ENCODE data around the gene ZNF213. TPM values are rescaled to one million over a fixed set of nuclear protein-coding genes. Genes with fewer than 3 reads are reported as not detected.

Gene ZNF213, protein sequence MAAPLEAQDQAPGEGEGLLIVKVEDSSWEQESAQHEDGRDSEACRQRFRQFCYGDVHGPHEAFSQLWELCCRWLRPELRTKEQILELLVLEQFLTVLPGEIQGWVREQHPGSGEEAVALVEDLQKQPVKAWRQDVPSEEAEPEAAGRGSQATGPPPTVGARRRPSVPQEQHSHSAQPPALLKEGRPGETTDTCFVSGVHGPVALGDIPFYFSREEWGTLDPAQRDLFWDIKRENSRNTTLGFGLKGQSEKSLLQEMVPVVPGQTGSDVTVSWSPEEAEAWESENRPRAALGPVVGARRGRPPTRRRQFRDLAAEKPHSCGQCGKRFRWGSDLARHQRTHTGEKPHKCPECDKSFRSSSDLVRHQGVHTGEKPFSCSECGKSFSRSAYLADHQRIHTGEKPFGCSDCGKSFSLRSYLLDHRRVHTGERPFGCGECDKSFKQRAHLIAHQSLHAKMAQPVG
- total RNA-seq = 5.6 and 5.7 TPM in 2 replicates

DNA sequence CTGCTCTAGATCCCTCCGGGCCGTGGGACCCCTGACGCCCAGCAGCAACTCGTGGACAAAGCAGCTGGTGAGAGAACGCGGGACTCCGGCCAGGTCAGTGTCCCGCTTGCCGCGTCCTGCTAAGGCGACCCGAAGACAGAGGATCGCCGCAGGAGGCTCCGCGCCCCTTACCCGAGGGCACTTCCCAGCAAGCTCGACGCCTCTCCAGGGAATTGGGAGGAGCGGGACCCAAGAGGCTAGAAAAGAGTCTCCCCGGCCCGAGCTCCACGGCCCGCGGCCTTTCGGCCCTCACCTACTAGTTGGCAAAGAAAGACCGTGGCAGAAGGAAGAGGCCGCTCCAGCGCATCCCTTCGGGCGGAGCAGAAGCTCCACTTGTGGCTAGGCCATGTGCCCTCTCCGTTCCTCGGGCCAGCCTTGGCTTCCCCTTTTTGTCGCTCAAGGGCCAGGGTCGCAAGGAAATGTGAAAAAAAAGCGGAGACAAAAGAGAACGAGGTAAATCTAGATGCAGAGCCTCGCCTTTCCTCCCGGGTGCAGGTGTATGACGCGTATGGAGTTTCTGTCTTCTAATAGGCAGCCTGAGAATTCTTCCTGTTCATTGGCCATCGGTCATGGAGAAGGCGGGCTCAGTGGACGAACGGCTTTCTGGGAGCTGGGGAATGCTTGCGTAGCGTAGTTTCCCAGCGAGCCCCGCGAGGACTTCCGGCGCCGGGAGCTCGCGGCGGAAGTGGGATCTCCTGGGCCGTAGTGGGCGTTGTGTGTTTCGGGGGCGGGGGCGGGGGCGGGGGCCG, at the start of gene ZNF213:
TSS of gene ZNF213 (plus strand) at position 692 of the 788 bp plus-strand sequence. CDS start 2,252 bp downstream, outside the sequence.
- Mint-ChIP-seq H3K4me3 (peak within 1 kb of the TSS; percentile 97), H3K27me3 (no peaks in the 10 kb centered on the region), H3K4me1 (peaks cover 26% of the 10 kb centered on the region), H3K9me3 (no peaks in the 10 kb centered on the region), H3K36me3 (ENCODE audit: low read depth) (peaks cover 34% of the 10 kb centered on the region), H3K27ac (peak within 1 kb of the TSS; percentile 97)
- ChIA-PET POLR2A (interaction anchor here (0.6 to 3.3 kb wide), 36 partner anchors 9 to 980 kb away, joined by 3 to 59 read pairs (median 5); partner anchors contain the start of genes FLYWCH2, HCFC1R1, THOC6 and TNFRSF12A), CTCF (interaction anchor here (0.6 to 9.2 kb wide), 6 partner anchors 10 to 131 kb away, joined by 3 to 87 read pairs (median 4); no protein-coding TSS in a partner anchor)
- peak; percentile 81 for DNase-seq
- intact Hi-C loops (cut with micrococcal nuclease) = loop anchor here (1.0 kb wide), 6 partner anchors 10 to 148 kb away; partner anchors contain the start of gene THOC6
- ATAC-seq (ENCODE audit: low read depth) = peak; percentile 99
- TF ChIP-seq, protein P1, sequence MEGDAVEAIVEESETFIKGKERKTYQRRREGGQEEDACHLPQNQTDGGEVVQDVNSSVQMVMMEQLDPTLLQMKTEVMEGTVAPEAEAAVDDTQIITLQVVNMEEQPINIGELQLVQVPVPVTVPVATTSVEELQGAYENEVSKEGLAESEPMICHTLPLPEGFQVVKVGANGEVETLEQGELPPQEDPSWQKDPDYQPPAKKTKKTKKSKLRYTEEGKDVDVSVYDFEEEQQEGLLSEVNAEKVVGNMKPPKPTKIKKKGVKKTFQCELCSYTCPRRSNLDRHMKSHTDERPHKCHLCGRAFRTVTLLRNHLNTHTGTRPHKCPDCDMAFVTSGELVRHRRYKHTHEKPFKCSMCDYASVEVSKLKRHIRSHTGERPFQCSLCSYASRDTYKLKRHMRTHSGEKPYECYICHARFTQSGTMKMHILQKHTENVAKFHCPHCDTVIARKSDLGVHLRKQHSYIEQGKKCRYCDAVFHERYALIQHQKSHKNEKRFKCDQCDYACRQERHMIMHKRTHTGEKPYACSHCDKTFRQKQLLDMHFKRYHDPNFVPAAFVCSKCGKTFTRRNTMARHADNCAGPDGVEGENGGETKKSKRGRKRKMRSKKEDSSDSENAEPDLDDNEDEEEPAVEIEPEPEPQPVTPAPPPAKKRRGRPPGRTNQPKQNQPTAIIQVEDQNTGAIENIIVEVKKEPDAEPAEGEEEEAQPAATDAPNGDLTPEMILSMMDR (IDR thresholded peaks at IDR 0.05) = no peak

DNA sequence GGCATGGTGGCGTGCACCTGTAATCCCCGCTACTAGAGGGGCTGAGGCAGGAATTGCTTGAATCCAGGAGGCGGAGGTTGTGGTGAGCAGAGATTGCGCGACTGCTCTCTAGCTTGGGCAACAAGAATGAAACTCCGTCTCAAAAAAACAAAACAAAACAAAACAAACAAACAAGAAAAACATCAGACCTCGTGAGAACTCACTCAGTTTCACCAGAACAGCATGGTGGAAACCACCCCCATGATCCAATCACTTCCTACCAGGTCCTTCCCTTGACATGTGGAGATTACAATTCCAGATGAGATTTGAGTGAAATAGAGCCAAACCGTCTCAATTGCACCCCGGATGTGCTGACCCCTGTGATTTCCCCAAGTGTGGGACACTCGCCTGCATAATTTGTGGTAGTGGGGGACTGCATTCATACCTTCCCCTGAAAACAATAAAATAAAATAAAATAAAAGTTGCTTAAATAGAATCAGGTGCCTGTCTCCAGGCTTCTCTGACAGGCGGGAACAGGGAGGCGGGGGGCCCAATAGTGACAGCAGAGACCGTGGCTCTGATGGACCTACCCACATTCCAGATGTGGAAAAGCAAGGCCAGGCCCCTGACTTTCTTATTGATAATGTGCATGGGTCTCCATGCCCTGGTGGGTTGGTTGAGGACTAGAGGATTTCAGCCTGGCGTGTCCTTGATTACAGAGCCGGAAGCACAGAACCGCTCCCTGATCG, 48.8 kb upstream of the ZNF213 start:
- Mint-ChIP-seq H3K27me3 (peaks cover 10% of the 10 kb centered on the region), H3K36me3 (ENCODE audit: low read depth) (no peaks in the 10 kb centered on the region), H3K4me1 (peaks cover 5% of the 10 kb centered on the region), H3K9me3 (no peaks in the 10 kb centered on the region), H3K27ac (no peak overlapping the region), H3K4me3 (no peak overlapping the region)
- POLR2A ChIA-PET = interaction anchor here (0.9 kb wide), 1 partner anchor 11 kb away, joined by 6 read pairs; no protein-coding TSS in a partner anchor
- CTCF ChIA-PET = no interaction called here
- no peak for ATAC-seq (ENCODE audit: low read depth)
- intact Hi-C loops (cut with micrococcal nuclease) = no loop called here
- DNase-seq = no peak
- TF ChIP-seq, protein P1 (IDR thresholded peaks at IDR 0.05) = no peak

DNA sequence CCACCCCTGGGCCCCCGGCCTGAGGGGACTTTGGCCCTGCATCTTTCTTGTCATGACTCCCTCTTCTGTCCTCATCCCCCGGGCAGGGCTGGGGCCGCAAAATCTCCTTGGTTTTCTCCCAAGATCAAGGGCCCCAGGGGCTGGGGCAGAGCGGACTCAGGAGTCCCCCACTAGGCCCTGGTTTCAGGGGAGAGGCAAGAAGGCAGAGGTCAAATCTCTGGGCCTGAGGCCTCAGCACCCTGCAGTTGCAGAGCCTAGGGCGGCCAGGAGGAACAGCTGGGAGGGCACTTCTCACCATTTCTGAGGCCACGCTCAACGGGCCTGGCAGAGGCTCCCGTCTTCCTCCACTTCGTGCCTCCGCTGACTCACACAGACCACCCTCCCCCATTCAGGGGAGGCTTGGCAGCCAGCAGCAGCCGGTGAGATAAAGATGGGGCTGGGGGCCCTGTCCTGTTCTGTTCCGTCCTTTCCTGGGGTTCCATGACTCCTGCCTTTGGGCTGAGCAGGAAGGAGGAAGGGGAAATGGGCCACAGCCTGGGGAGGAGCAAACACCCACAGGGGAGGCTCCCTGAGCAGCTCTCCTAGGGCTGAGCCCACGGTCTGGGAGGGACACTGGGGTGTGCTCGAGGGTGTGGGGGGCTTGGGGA, 48.1 kb upstream of the ZNF213 start:
- ChIA-PET CTCF (no interaction called here), POLR2A (no interaction called here)
- Mint-ChIP-seq H3K4me3 (no peak overlapping the region), H3K36me3 (ENCODE audit: low read depth) (no peaks in the 10 kb centered on the region), H3K27ac (no peak overlapping the region), H3K9me3 (no peaks in the 10 kb centered on the region), H3K27me3 (peaks cover 10% of the 10 kb centered on the region), H3K4me1 (peaks cover 5% of the 10 kb centered on the region)
- DNase-seq (no peak), ATAC-seq (ENCODE audit: low read depth) (no peak)
- TF ChIP-seq, protein P1 (IDR thresholded peaks at IDR 0.05) = no peak
- intact Hi-C loops (cut with micrococcal nuclease) = no loop called here

DNA sequence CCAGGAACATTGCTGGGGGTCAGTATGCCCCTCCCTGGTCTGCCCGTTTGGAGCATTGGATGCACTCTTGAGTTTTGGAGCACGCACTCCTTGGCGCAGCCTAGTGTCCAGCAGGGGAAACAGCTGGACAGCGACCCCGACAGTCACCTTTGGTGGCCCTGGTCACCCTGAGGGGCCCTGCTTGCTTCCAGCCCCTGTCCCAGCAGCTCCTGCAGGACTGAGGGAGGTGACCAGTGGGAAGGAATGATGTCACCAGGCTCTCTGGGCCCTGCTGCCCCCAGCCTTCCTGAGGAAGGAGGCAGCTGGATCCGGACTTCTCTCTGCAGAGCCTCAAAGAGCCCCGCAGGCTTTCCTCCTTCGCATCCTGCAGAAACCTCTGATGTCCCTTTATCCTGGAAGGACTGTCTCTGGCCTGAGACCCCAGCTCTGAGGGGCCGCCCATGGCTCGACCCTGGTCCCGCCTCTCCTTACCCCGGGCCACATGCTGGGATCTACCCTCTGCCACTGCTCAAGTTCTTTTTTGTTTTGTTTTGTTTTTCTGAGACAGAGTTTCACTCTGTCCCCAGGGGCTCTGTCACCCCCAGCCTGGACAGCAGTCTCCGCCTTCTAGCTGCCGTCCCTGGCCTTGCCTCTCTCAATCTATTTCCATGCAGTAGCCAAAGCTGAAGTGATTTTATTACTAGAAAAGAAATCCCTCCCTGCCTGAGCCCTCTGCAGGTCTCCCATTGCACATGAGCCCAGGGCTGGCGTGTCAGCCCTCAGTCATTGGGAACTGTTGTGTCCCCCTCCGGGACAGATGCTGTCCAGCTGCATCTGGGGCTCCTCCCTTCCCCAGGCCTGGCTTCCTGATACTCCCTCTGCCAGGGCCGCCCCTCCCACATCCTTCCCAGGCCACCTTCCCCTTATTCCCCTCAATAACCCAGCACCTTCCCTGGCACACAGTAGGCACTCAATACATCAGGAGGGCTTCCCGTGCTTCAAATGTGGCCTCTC, 47.3 kb upstream of the ZNF213 start:
- POLR2A ChIA-PET = no interaction called here
- Mint-ChIP-seq H3K36me3 (ENCODE audit: low read depth) (no peaks in the 10 kb centered on the region), H3K27ac (no peak overlapping the region), H3K27me3 (peaks cover 10% of the 10 kb centered on the region), H3K4me1 (peaks cover 5% of the 10 kb centered on the region), H3K4me3 (no peak overlapping the region), H3K9me3 (no peaks in the 10 kb centered on the region)
- CTCF ChIA-PET = no interaction called here
- ATAC-seq (ENCODE audit: low read depth) (no peak), DNase-seq (no peak)
- intact Hi-C loops (cut with micrococcal nuclease) = no loop called here
- TF ChIP-seq, protein P1 (IDR thresholded peaks at IDR 0.05) = no peak

Measured in activated B cell treated with CpG ODN at 0.5 μM for 24 hours (primary cell).